Measurements from ENCODE around the gene VIPAS39. TPM values are rescaled to one million over a fixed set of nuclear protein-coding genes. Genes with fewer than 3 reads are reported as not detected.

The VIPAS39 gene
- total RNA-seq, 1 experiment from 2014 or later: 16.8 TPM

DNA sequence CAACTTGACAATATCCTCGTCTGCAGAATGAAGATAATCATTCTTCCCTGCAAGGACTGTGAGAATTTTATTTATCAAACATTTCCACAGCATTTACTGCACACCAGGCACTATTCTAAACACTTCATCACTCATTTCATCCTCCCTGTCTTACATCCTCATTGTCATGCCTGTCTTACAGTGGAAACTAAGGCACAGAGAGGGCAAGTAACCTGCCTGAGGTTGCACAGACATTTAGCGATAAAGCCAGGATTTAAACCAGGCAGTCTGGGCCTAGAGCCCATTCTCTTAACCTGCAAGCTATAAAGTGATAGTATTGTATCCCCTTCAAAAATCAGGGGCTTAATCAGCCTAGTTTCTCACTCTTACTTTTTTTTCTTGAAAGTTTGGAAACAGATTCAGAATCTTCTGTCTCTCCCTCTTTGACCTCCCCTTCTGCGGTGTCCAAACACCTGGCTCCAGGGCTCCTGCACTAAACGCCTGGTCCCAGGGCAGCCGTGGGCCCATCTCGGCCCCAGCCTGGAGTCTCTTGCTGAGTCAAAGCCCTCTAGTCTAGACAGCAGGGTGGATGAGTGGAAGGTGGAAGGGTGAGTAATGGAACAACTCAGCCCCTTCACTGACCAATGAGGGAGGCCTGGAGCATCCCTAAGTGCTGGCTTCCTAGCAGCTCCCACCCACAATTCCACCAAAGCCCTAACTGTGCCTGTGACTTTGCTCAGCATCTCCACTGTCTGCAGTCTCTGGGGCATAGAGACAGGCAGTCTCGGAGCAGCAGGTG, 28.7 kb upstream of the VIPAS39 start:
- H3K79me2 ChIP-seq (ENCODE audit: insufficient read depth, low read length): no peaks in the 10 kb centered on the region
- H3K9ac ChIP-seq (ENCODE audit: low read length): no peak overlapping the region
- RAD21 ChIA-PET (ENCODE audit: low non-redundant PET in 1 of 2, low total read pairs in 2 of 2, uncharacterized antibody in 2 of 2, unreplicated experiment in 2 of 2): no interaction called here
- BruUV-seq (replicated peaks): no TSS peak
- peak; percentile 42; the same call in 1 of the 2 replicates for ATAC-seq
- no peaks in the 10 kb centered on the region for H3K4me1 ChIP-seq (ENCODE audit: control insufficient read depth in 1 of 2, insufficient read depth in 2 of 2, low read length in 2 of 2)
- no peaks in the 10 kb centered on the region for H3K27me3 ChIP-seq (ENCODE audit: insufficient read depth, low read length)
- CTCF ChIA-PET: no interaction called here
- DNase-seq (ENCODE audit: low read depth, low spot score): no peak
- POLR2A ChIA-PET: no interaction called here
- no peaks in the 10 kb centered on the region for H3K9me2 ChIP-seq (ENCODE audit: insufficient read depth)
- no peaks in the 10 kb centered on the region for H3K36me3 ChIP-seq (ENCODE audit: control insufficient read depth in 1 of 2, insufficient read depth in 2 of 2, low read length in 2 of 2)
- H3K4me2 ChIP-seq (ENCODE audit: low read length): no peak overlapping the region
- no peaks in the 10 kb centered on the region for H3K9me3 ChIP-seq (ENCODE audit: control insufficient read depth in 1 of 2, insufficient read depth in 1 of 2, low read depth in 1 of 2, low read length in 2 of 2)
- intact Hi-C loops (cut with micrococcal nuclease): no loop called here
- H2AFZ ChIP-seq (ENCODE audit: low read depth, low read length, poor library complexity, severe bottlenecking): no peak overlapping the region
- no peak overlapping the region for H3K4me3 ChIP-seq (replicated peaks in 1 of 2; ENCODE audit: low read depth in 1 of 2, low read length in 2 of 2)
- TF ChIP-seq, protein P1, sequence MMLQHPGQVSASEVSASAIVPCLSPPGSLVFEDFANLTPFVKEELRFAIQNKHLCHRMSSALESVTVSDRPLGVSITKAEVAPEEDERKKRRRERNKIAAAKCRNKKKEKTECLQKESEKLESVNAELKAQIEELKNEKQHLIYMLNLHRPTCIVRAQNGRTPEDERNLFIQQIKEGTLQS (IDR thresholded peaks at IDR 0.05): no peak
- no peak overlapping the region for H3K27ac ChIP-seq (ENCODE audit: low read depth, low read length)
- H4K20me1 ChIP-seq (ENCODE audit: insufficient read depth): no peaks in the 10 kb centered on the region

DNA sequence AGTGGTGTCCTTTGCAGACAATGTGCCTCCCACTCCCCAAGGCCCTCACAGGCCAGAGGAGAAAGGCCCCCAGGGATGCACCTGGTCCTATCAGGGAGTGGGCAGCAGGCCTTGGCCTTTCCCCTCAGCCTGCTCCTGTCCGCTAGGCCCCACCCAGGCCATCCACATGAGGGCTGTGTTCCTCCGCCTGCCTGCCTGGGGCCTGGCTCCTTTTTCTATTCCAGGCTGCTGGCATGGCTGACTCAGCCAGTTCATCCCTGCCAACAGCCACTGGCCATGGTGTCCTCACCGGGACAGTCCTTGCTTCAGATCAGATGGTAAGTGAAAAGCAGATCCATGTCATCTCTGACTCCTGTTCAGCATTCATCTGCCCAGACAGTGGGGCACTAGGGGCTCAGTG, 27.9 kb upstream of the VIPAS39 start:
- ChIA-PET POLR2A (no interaction called here), CTCF (no interaction called here), RAD21 (ENCODE audit: low non-redundant PET in 1 of 2, low total read pairs in 2 of 2, uncharacterized antibody in 2 of 2, unreplicated experiment in 2 of 2) (no interaction called here)
- no peaks in the 10 kb centered on the region for H3K9me3 ChIP-seq (ENCODE audit: control insufficient read depth in 1 of 2, insufficient read depth in 1 of 2, low read depth in 1 of 2, low read length in 2 of 2)
- H3K36me3 ChIP-seq (ENCODE audit: control insufficient read depth in 1 of 2, insufficient read depth in 2 of 2, low read length in 2 of 2): no peaks in the 10 kb centered on the region
- ATAC-seq: peak; percentile 13; the same call in 1 of the 2 replicates
- DNase-seq (ENCODE audit: low read depth, low spot score): no peak
- H3K27me3 ChIP-seq (ENCODE audit: insufficient read depth, low read length): no peaks in the 10 kb centered on the region
- H3K79me2 ChIP-seq (ENCODE audit: insufficient read depth, low read length): no peaks in the 10 kb centered on the region
- BruUV-seq (replicated peaks): no TSS peak
- H3K4me3 ChIP-seq (replicated peaks in 1 of 2; ENCODE audit: low read depth in 1 of 2, low read length in 2 of 2): no peak overlapping the region
- H3K4me2 ChIP-seq (ENCODE audit: low read length): no peak overlapping the region
- intact Hi-C loops (cut with micrococcal nuclease): no loop called here
- no peak for TF ChIP-seq JUND (IDR thresholded peaks at IDR 0.05)
- no peak for TF ChIP-seq CEBPB (IDR thresholded peaks at IDR 0.05; ENCODE audit: low read depth)
- no peak for TF ChIP-seq ZFX (IDR thresholded peaks at IDR 0.05)
- H3K27ac ChIP-seq (ENCODE audit: low read depth, low read length): no peak overlapping the region
- no peaks in the 10 kb centered on the region for H3K9me2 ChIP-seq (ENCODE audit: insufficient read depth)
- H3K4me1 ChIP-seq (ENCODE audit: control insufficient read depth in 1 of 2, insufficient read depth in 2 of 2, low read length in 2 of 2): no peaks in the 10 kb centered on the region
- no peak overlapping the region for H3K9ac ChIP-seq (ENCODE audit: low read length)
- H2AFZ ChIP-seq (ENCODE audit: low read depth, low read length, poor library complexity, severe bottlenecking): no peak overlapping the region
- H4K20me1 ChIP-seq (ENCODE audit: insufficient read depth): no peaks in the 10 kb centered on the region
